Neural crest cell (in vitro differentiated cells): ENCODE data around the gene GLCE. TPM values are rescaled to one million over a fixed set of nuclear protein-coding genes. Genes with fewer than 3 reads are reported as not detected.

ENCODE experiments used
- DNase-seq: peaks from one replicate; pipeline ENCODE4 v3.0.0; 2021; ENCODE audit warnings: low read depth, mixed read lengths, low spot score
- H3K27ac Mint-ChIP-seq: one replicate; pipeline ENCODE4 v1.8.0; 2021; ENCODE audit warnings: mild to moderate bottlenecking, mixed read lengths; ENCODE audit not compliant: unreplicated experiment
- H3K27me3 Mint-ChIP-seq: 2 replicates; pipeline ENCODE4 v1.8.0; 2021; ENCODE audit warnings: low read depth, mild to moderate bottlenecking, mixed read lengths
- H3K36me3 Mint-ChIP-seq: 2 replicates; pipeline ENCODE4 v1.8.0; 2021; ENCODE audit warnings: low read depth, mild to moderate bottlenecking, mixed read lengths
- H3K4me1 Mint-ChIP-seq: 2 replicates; pipeline ENCODE4 v1.8.0; 2021; ENCODE audit warnings: mixed read lengths
- H3K4me3 Mint-ChIP-seq: one replicate; pipeline ENCODE4 v1.8.0; 2021; ENCODE audit warnings: mild to moderate bottlenecking, mixed read lengths
- H3K9me3 Mint-ChIP-seq: 2 replicates; pipeline ENCODE4 v1.8.0; 2021; ENCODE audit warnings: mixed read lengths
- total RNA-seq: library from RNA; stranded (reverse); gene quantifications from 2 replicates; pipeline ENCODE4 v1.2.1, GENCODE V29; 2021
- TF ChIP-seq, protein P1 (sequence below): fragments of 200-600 bp; sonication (generic); conservative IDR thresholded peaks from 2 replicates; pipeline ENCODE4 v1.5.0; 2021; ENCODE audit warnings: antibody characterized with exemption, mild to moderate bottlenecking

GLCE gene
- total RNA-seq, 1 donor from 2014 or later, result 17.8 TPM

DNA sequence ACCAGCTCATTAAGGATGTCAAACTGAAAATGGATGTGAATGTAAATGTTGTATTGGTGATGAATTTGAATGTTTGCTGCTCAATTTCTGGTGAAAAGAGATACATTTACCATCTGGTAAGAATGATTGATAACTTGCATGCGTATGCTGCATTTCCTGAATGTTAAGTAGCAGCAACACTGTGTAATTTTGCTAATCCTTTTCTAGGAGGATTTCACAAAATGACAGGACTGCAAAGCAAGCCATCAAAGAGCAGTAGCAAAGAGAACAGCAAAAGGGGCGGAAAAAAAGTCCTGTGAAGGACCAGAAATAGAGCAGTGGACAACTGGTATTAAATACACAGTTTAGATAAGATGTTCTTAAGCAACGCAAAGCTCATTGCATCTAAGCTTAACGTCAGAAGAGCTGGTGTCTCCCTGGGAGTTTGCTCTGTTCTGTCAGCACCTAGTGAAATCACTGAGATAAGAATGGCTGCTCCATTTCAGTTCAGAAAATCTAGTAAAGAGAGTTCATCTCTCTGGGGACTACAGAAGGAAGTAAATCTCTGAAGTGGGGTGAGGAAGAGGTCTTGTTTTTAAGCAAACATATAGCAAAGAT, 114.7 kb downstream of the GLCE start:
- DNase-seq, result no peak
- TF ChIP-seq, protein P1, sequence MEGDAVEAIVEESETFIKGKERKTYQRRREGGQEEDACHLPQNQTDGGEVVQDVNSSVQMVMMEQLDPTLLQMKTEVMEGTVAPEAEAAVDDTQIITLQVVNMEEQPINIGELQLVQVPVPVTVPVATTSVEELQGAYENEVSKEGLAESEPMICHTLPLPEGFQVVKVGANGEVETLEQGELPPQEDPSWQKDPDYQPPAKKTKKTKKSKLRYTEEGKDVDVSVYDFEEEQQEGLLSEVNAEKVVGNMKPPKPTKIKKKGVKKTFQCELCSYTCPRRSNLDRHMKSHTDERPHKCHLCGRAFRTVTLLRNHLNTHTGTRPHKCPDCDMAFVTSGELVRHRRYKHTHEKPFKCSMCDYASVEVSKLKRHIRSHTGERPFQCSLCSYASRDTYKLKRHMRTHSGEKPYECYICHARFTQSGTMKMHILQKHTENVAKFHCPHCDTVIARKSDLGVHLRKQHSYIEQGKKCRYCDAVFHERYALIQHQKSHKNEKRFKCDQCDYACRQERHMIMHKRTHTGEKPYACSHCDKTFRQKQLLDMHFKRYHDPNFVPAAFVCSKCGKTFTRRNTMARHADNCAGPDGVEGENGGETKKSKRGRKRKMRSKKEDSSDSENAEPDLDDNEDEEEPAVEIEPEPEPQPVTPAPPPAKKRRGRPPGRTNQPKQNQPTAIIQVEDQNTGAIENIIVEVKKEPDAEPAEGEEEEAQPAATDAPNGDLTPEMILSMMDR, result no peak
- H3K27ac Mint-ChIP-seq, result no peak overlapping the region
- peaks cover 20% of the 10 kb centered on the region for H3K4me1 Mint-ChIP-seq
- H3K9me3 Mint-ChIP-seq, result no peaks in the 10 kb centered on the region
- no peaks in the 10 kb centered on the region for H3K27me3 Mint-ChIP-seq
- H3K4me3 Mint-ChIP-seq, result no peak overlapping the region
- H3K36me3 Mint-ChIP-seq, result peaks cover 2% of the 10 kb centered on the region

DNA sequence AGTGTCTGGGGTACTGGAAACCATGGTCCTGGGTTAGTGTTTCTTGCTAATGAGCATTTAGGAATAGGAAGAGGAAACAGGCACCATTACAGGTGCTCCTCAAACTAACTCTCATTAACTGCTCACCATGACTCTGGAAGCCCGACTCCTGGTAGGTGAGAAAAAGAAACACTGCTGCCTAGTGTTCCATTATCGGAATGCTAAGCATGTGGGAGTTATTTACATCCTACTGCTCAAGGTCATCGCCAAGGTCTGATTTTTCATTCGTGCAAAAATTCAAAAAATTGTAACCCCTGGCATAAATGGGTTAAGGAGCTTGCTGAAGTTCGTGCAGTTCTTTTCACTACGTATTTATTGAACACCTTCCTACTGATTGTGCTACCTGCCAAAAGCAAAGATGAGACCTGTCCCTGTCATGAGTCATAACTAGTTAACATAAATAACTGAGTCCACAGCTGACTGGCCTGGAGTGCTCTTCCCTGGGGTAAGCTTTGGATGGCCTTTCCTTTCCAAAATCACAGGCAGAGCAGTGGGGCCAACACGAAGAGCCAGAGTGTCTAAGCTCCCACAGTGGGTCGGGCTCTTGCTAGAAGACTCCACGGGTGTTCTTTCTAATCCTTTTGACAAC, 115.6 kb downstream of the GLCE start:
- peak overlapping the region; percentile 10 for H3K27ac Mint-ChIP-seq
- TF ChIP-seq, protein P1, result no peak
- DNase-seq, result no peak
- H3K4me3 Mint-ChIP-seq, result no peak overlapping the region
- H3K27me3 Mint-ChIP-seq, result no peaks in the 10 kb centered on the region
- peaks cover 20% of the 10 kb centered on the region for H3K4me1 Mint-ChIP-seq
- peaks cover 2% of the 10 kb centered on the region for H3K36me3 Mint-ChIP-seq
- H3K9me3 Mint-ChIP-seq, result no peaks in the 10 kb centered on the region

DNA sequence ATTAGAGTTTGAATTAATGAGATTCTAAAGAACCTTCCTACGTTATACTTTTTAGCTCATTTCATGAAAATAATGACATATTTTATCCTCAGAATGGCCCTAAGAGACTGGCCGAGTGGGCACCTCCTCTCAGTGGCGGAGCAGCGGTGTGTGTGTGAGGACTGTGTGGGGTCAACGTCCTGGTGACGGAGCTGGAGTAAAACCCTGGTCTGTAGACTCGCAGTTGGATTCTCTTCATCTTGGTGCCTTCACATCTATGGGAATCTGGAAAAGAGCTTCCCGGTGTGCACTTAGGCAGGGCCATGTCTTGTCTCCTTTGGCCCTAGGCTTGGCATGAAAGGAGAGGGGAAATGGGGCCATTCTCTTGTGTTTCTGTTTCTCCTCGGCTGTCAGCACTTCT, 116.9 kb downstream of the GLCE start:
- DNase-seq, result no peak
- Mint-ChIP-seq H3K4me1 (peaks cover 7% of the 10 kb centered on the region), H3K27me3 (no peaks in the 10 kb centered on the region), H3K9me3 (no peaks in the 10 kb centered on the region), H3K4me3 (no peak overlapping the region), H3K36me3 (peaks cover under 1% of the 10 kb centered on the region), H3K27ac (no peak overlapping the region)
- TF ChIP-seq, protein P1, result no peak

DNA sequence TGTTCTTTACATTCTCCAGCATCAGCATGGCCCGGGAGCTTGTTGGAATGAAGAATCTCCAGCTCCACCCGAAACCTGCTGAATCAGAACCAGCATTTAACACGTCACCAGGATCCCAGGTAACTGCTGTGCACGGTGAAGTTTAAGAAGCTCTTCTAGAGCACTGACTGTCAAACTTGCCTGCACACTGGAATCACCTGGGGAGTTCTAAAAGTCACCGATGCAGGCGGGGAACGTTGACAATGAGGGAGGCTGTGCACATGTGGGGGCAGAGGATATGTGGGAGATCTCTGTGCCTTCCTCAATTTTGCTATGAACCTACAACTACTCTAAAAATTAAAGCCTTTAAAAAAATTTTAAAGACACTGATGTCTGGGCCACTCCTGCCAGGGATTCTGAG, 119.2 kb downstream of the GLCE start:
- Mint-ChIP-seq H3K4me1 (no peaks in the 10 kb centered on the region), H3K27ac (no peak overlapping the region), H3K27me3 (no peaks in the 10 kb centered on the region), H3K36me3 (no peaks in the 10 kb centered on the region), H3K4me3 (no peak overlapping the region), H3K9me3 (no peaks in the 10 kb centered on the region)
- TF ChIP-seq, protein P1, result no peak
- no peak for DNase-seq

DNA sequence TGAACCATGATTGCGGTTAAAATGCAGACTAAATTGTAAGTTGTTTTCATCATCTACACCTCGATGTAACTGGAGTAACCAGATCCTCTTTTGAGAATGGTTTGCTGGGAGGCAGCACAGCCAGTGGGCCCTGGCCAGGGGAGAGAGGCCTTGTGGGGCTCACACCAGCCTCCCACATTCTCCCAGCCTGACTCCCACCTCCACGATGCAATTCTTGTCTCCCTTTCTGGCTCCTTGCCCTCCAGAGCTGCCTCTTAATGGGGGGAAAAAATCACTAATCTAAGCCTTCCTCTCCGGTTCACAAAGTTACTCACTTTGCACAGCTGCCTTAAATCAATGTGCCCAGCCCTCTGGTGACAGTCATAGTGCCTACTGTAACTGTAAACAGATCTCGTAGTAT, 120.3 kb downstream of the GLCE start:
- Mint-ChIP-seq H3K9me3 (no peaks in the 10 kb centered on the region), H3K36me3 (no peaks in the 10 kb centered on the region), H3K27me3 (no peaks in the 10 kb centered on the region), H3K27ac (peak overlapping the region; percentile 53), H3K4me1 (no peaks in the 10 kb centered on the region), H3K4me3 (no peak overlapping the region)
- TF ChIP-seq, protein P1, result no peak
- DNase-seq, result no peak
